GM21723 (cell line): Measurements from ENCODE around the gene UQCRQ.
A peak's percentile ranks its signal among the peaks of the same experiment; 100 is the strongest.

Experiments used
- ATAC-seq: cut with Tn5 transposase; IDR thresholded peaks from one replicate; pipeline ENCODE4 v1.9.1; 2021; ENCODE audit warnings: mild to moderate bottlenecking, moderate library complexity; ENCODE audit not compliant: unreplicated experiment

The UQCRQ gene

GRCh38 chr5:132866342-132867045 lies at the start of gene UQCRQ, which contains the start of gene GDF9:
Gene UQCRQ (plus strand): TSS chr5:132866642. CDS start chr5:132866882, 240 bp downstream.
Gene GDF9 (minus strand): TSS chr5:132866469. CDS start chr5:132864533, 1,936 bp downstream.
- peak; percentile 98 for ATAC-seq

GRCh38 chr5:132817011-132817410 lies 49.4 kb upstream of the UQCRQ start:
- ATAC-seq, result no peak

GRCh38 chr5:132819468-132819867 lies 47.0 kb upstream of the UQCRQ start:
- ATAC-seq, result no peak

- peak; percentile 82 for ATAC-seq
Measured at GRCh38 chr5:132820162-132820754, 46.2 kb upstream of the UQCRQ start.

GRCh38 chr5:132821350-132821749 lies 45.1 kb upstream of the UQCRQ start:
- no peak for ATAC-seq

GRCh38 chr5:132821791-132822190 lies 44.7 kb upstream of the UQCRQ start:
- no peak for ATAC-seq

- no peak for ATAC-seq
Measured at GRCh38 chr5:132822650-132823480, 43.6 kb upstream of the UQCRQ start.

- no peak for ATAC-seq
Measured at GRCh38 chr5:132823481-132824050, 42.9 kb upstream of the UQCRQ start.

- ATAC-seq, result no peak
Measured at GRCh38 chr5:132824426-132824825, 42.0 kb upstream of the UQCRQ start.

GRCh38 chr5:132825033-132825833 lies 41.2 kb upstream of the UQCRQ start:
- ATAC-seq, result no peak

- ATAC-seq, result no peak
Measured at GRCh38 chr5:132825834-132826391, 40.5 kb upstream of the UQCRQ start.

- ATAC-seq, result no peak
Measured at GRCh38 chr5:132826424-132827082, 39.9 kb upstream of the UQCRQ start.

GRCh38 chr5:132827943-132828673 lies 38.3 kb upstream of the UQCRQ start:
- no peak for ATAC-seq

- no peak for ATAC-seq
Measured at GRCh38 chr5:132828846-132829494, 37.5 kb upstream of the UQCRQ start.

- peak; percentile 86 for ATAC-seq
Measured at GRCh38 chr5:132829742-132830435, 36.6 kb upstream of the UQCRQ start.

GRCh38 chr5:132830436-132831094 lies 35.9 kb upstream of the UQCRQ start, which contains the start of gene SHROOM1:
Gene SHROOM1 (minus strand): TSS chr5:132830647. CDS start chr5:132826140, 4,507 bp downstream.
- ATAC-seq, result peak; percentile 68
